Measurements from ENCODE around the gene MT1X. TPM values are rescaled to one million over a fixed set of nuclear protein-coding genes. Genes with fewer than 3 reads are reported as not detected.

The MT1X gene
- total RNA-seq, 4 donors from 2014 or later, result 314 to 2,825 (median 445) TPM

DNA sequence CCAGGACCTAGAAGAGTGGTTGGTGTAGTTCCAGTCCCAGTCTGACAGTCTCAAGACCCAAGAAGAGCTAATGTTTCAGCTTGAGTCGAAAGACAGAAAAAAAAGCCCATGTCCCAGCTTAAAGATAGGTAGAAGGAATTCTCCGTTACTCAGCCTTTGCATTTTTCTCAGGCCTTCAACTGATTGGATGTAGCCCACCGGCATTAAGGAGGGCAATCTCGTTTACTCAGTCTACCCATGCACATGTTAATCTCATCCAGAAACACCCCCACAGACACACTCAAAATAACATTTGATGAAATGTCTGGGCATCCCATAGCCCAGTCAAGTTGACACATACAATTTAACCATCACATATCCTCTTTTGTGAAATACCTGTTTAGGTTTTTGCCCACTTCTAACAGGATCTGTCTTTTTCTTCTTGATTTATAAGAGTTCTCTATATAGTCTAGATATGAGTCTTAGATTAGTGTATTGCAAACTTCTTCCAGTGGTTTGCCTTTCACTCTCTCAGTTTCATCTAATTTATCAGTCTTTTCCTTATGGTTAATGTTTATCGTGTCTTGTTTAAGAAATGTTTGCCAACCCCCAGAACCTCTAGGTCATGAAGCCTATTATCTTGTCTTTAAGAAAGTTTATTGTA is 40.1 kb downstream of the MT1X start:
- Histone ChIP-seq H3K9me3 (no peaks in the 10 kb centered on the region), H3K4me1 (no peaks in the 10 kb centered on the region), H3K4me3 (replicated peaks in 1 of 3) (no peak overlapping the region), H3K36me3 (no peaks in the 10 kb centered on the region), H3K27me3 (no peaks in the 10 kb centered on the region), H3K27ac (no peak overlapping the region)
- DNase-seq, result no peak
- WGBS, 2 donors, result 72 to 73% methylated on average over 5 of the region's 5 CpGs
- TF ChIP-seq POLR2A (IDR thresholded peaks at IDR 0.05), result no peak
- TF ChIP-seq, protein P1, sequence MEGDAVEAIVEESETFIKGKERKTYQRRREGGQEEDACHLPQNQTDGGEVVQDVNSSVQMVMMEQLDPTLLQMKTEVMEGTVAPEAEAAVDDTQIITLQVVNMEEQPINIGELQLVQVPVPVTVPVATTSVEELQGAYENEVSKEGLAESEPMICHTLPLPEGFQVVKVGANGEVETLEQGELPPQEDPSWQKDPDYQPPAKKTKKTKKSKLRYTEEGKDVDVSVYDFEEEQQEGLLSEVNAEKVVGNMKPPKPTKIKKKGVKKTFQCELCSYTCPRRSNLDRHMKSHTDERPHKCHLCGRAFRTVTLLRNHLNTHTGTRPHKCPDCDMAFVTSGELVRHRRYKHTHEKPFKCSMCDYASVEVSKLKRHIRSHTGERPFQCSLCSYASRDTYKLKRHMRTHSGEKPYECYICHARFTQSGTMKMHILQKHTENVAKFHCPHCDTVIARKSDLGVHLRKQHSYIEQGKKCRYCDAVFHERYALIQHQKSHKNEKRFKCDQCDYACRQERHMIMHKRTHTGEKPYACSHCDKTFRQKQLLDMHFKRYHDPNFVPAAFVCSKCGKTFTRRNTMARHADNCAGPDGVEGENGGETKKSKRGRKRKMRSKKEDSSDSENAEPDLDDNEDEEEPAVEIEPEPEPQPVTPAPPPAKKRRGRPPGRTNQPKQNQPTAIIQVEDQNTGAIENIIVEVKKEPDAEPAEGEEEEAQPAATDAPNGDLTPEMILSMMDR (IDR thresholded peaks at IDR 0.05), result no peak
- intact Hi-C loops (cut with DNase I), result no loop called here

DNA sequence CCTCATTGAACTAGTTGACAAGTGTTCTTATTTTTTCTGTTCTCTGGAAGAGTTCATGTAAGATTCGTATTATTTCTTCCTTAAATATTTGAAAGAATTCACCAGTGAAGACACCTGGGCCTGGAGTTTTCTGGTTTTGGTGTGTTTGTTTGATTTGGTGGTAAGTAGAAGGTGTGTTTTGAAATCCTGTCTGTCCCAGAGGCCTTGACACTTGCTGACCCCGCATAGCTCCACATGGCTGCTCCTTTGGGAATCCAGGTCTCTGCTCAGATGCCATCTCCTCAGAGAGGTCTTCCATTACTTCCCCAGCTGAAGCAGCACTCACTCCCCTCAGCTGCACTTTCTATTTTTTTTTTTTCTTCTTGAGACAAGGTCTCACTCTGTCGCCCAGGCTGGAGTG is 41.9 kb downstream of the MT1X start:
- Histone ChIP-seq H3K4me3 (replicated peaks in 1 of 3) (no peak overlapping the region), H3K27me3 (no peaks in the 10 kb centered on the region), H3K4me1 (peaks cover 6 to 8% of the 10 kb centered on the region in 2 donors), H3K36me3 (no peaks in the 10 kb centered on the region), H3K27ac (no peak overlapping the region), H3K9me3 (no peaks in the 10 kb centered on the region)
- WGBS, 2 donors, result 82 to 85% methylated on average over 3 of the region's 3 CpGs
- DNase-seq, result no peak
- intact Hi-C loops (cut with DNase I), result no loop called here
- TF ChIP-seq POLR2A (IDR thresholded peaks at IDR 0.05), result no peak
- TF ChIP-seq, protein P1 (IDR thresholded peaks at IDR 0.05), result no peak

DNA sequence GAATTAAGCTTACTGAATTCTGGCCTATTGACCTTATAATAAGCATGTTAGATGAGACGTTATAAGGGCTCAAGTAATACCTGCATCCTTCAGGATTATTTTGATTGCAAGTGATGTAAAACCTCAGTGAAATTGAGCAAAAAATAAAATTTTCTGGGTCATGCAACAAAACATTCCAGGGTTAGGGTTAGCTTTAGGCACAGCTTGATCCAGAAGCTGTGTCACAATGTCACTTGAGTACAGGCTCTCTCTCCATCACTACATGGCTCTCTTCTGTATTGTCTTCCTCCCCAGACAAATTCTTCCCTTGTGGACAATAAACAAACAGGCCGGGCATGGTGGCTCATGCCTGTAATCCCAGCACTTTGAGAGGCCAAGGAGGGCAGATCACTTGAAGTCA is 44.0 kb downstream of the MT1X start:
- DNase-seq, result no peak
- peaks cover 13 to 17% of the 10 kb centered on the region in 2 donors for H3K4me1 ChIP-seq
- H3K36me3 ChIP-seq, result no peaks in the 10 kb centered on the region
- TF ChIP-seq, protein P1 (IDR thresholded peaks at IDR 0.05), result no peak
- TF ChIP-seq POLR2A (IDR thresholded peaks at IDR 0.05), result no peak
- WGBS, 2 donors, result 91 to 92% methylated on average over 2 of the region's 2 CpGs
- no peaks in the 10 kb centered on the region for H3K9me3 ChIP-seq
- H3K27me3 ChIP-seq, result no peaks in the 10 kb centered on the region
- H3K4me3 ChIP-seq (replicated peaks in 1 of 3), result no peak overlapping the region
- intact Hi-C loops (cut with DNase I), result no loop called here
- H3K27ac ChIP-seq, result no peak overlapping the region

DNA sequence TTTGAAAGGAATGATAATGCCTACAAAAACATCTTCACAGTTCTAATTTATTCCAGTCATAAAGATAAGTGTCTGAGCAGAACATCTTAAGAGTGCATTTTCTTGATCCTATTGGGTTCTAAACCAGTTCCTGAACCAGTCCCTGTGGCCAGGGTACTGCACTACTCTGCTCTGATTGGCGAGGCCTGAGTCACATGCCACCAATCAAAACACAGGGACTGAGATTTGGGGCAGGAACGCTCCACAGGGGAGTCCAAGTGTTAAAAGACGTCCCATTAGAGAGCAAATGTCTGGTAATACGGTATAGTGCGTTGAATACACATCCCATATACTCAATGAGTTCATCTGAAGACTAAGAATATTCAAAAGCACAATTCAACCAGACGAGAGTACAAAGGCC is 44.7 kb downstream of the MT1X start:
- WGBS, 2 donors, result 93 to 94% methylated on average over 6 of the region's 6 CpGs
- H3K4me3 ChIP-seq (replicated peaks in 1 of 3), result no peak overlapping the region

DNA sequence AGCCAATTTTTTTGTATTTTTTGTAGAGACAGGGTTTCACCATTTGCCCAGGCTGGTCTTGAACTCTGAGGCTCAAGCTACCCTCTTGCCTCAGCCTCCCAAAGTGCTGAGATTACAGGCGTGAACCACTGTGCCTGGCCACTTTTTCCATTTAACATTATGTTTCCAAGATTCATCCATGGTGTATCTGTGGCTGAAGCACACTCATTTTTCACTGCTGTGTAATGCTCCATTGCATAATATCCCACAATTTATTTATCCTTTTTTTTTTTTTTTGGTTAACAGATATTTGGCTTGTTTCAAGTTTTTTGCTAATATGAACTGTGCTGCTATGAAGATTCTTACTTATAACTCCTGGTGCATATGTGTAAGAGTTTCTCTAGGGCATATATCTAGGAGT is 45.8 kb downstream of the MT1X start:
- H3K36me3 ChIP-seq, result no peaks in the 10 kb centered on the region
- WGBS, 2 donors, result 85 to 96% methylated on average over 1 of the region's 1 CpG
- intact Hi-C loops (cut with DNase I), result no loop called here
- H3K27me3 ChIP-seq, result no peaks in the 10 kb centered on the region
- no peak overlapping the region for H3K27ac ChIP-seq
- no peaks in the 10 kb centered on the region for H3K9me3 ChIP-seq
- DNase-seq, result no peak
- H3K4me3 ChIP-seq (replicated peaks in 1 of 3), result no peak overlapping the region
- peaks cover 16 to 17% of the 10 kb centered on the region in 2 donors for H3K4me1 ChIP-seq
- no peak for TF ChIP-seq POLR2A (IDR thresholded peaks at IDR 0.05)
- TF ChIP-seq, protein P1 (IDR thresholded peaks at IDR 0.05), result no peak

More for the DNA sequence above, 44.7 kb downstream of the MT1X start:
- intact Hi-C loops (cut with DNase I), result no loop called here
- TF ChIP-seq, protein P1 (IDR thresholded peaks at IDR 0.05), result no peak
- no peak for TF ChIP-seq POLR2A (IDR thresholded peaks at IDR 0.05)
- peaks cover 16 to 17% of the 10 kb centered on the region in 2 donors for H3K4me1 ChIP-seq
- H3K36me3 ChIP-seq, result no peaks in the 10 kb centered on the region
- H3K27me3 ChIP-seq, result no peaks in the 10 kb centered on the region
- H3K27ac ChIP-seq, result no peak overlapping the region
- no peak for DNase-seq
- no peaks in the 10 kb centered on the region for H3K9me3 ChIP-seq

All from thyroid gland (tissue), 4 donors.